ENCODE data around the gene C1orf50.

GRCh38 chr1:42758641-42759040 lies 8.4 kb upstream of the C1orf50 start:
- no peak for TF ChIP-seq CTCF (IDR thresholded peaks at IDR 0.05 in 8 of 11, conservative IDR thresholded peaks at IDR 0.05 in 3 of 11)
- TF ChIP-seq POLR2A (IDR thresholded peaks at IDR 0.05) = no peak
- no peak for TF ChIP-seq POLR2AphosphoS5 (IDR thresholded peaks at IDR 0.05)
